Stomach (tissue), 9 donors: ENCODE data around the gene SHC1. TPM values are rescaled to one million over a fixed set of nuclear protein-coding genes. Genes with fewer than 3 reads are reported as not detected.

Experiments
- DNase-seq, 2 donors: peaks; one replicate each; pipeline versions ENCODE4 v3.0.0 to v3.0.0-alpha.2; 2013 to 2019
- H3K27ac ChIP-seq, 5 donors: fragments of 200-600 bp in 4 of 5; sonication (generic) in 4 of 5; one replicate each; pipeline ENCODE4 v1.5.1; 2013 to 2019; ENCODE audit warnings: mild to moderate bottlenecking in 1 of 5, moderate library complexity in 1 of 5
- H3K27me3 ChIP-seq, 3 donors: fragments of 200-600 bp; sonication (generic); one replicate each; pipeline ENCODE4 v1.5.1; 2017 to 2019; ENCODE audit warnings: mixed run types in 1 of 3
- H3K36me3 ChIP-seq, 4 donors: fragments of 200-600 bp; sonication (generic); 1 replicate in 3 of 4; 2 replicates in 1 of 4; pipeline ENCODE4 v1.5.1; 2016 to 2019
- H3K4me1 ChIP-seq, 4 donors: fragments of 200-600 bp; sonication (generic); one replicate each; pipeline ENCODE4 v1.5.1; 2016 to 2019
- H3K4me3 ChIP-seq, 4 donors: fragments of 200-600 bp; sonication (generic) in 3 of 4; one replicate each; pipeline ENCODE4 v1.5.1; 2016 to 2019; ENCODE audit warnings: mild to moderate bottlenecking in 1 of 4
- H3K9me3 ChIP-seq, 4 donors: fragments of 200-600 bp; sonication (generic); one replicate each; pipeline ENCODE4 v1.5.1; 2016 to 2019
- EP300 ChIP-seq: sonication (generic); formaldehyde crosslinking; IDR thresholded peaks from one replicate; pipeline ENCODE4 v1.6.1; 2017; ENCODE audit warnings: antibody characterized with exemption
- POLR2A ChIP-seq, 4 donors: fragments of 450-650 bp; IDR thresholded peaks; one replicate each; pipeline ENCODE4 v1.6.1; 2016; ENCODE audit warnings: antibody characterized with exemption in 4 of 4, control low read depth in 2 of 4, mild to moderate bottlenecking in 1 of 4, moderate library complexity in 1 of 4
- POLR2AphosphoS5 ChIP-seq, 3 donors: sonication (generic); formaldehyde crosslinking; IDR thresholded peaks; one replicate each; pipeline ENCODE4 v1.6.1; 2016; ENCODE audit warnings: antibody characterized with exemption in 3 of 3
- WGBS, 5 donors: extraction: QIAGEN DNeasy Blood & Tissue Kit in 3 of 5; methylation state at CpG; one replicate each; pipeline versions ENCODE4 v1.1.5 to v1.1.7; 2013 to 2018; 5-methylcytosine and 5-hydroxymethylcytosine counted together
- intact Hi-C: fragments of 100-400 bp; cut with DNase I; formaldehyde crosslinking; loops from one replicate; pipeline ENCODE4 v1.15.1; 2023; ENCODE audit warnings: low total_unique reads
- polyA plus RNA-seq, 3 donors: library from polyadenylated mRNA; stranded (reverse); fragments of 200-250 nt; gene quantifications; one replicate each; pipeline ENCODE4 v1.2.3, GENCODE V29; 2013
- total RNA-seq, 5 donors: library from RNA; depleted of rRNA; stranded (reverse); fragments of >200 nt; gene quantifications; one replicate each; pipeline versions ENCODE4 v1.1.0 to v1.2.3, GENCODE V29; 2014 to 2016
- TF ChIP-seq, protein P1 (sequence below), 7 experiments: fragments of 450-650 bp in 4 of 7; fragments of 200-600 bp in 3 of 7; sonication (generic) in 3 of 7; IDR thresholded peaks; one replicate each; pipeline ENCODE4 v1.5.1; 2016 to 2019; ENCODE audit warnings: antibody characterized with exemption in 7 of 7, control low read depth in 2 of 7, mild to moderate bottlenecking in 1 of 7
- donor health status: healthy with polysubstance abuse.
- donor health status: Bipolar disorder and iron deficiency.
- donor health status: healthy.

SHC1 gene
- total and polyA plus RNA-seq, 8 donors = 23.2 to 81.1 (median 58.0) TPM

DNA sequence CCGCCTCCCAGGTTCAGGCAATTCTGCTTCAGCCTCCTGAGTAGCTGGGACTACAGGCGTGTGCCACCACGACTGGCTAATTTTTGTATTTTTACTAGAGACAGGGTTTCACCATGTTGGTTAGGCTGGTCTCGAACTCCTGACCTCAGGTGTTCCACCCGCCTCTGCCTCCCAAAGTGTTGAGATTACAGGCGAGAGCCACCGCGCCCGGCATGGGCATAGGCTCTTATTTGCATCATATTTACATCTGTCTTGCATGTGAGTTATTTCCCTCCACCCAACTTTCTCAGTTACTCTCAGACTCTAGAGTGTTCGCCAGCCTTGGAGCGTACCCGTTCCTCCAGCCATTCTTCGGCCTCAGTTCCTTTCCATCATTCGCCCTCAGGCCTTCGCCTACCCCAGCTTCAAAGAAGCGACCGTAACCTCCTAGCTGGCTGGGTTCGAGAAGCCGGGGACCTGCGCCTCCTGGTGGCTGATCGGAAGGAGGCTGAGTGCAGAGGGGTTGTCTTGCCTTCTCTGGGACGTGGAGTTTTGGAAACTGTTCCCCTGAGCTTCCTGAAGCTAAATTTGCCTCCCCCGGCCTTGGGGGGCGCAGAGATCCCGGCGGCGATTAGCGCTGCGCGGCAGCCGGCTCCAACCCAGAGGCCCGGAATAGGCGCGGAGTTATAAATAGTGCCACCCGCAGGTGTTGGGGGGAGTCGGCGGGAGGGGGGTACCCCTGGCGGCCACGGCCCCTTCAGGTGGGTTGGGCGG, 28.4 kb upstream of the SHC1 start:
- no peaks in the 10 kb centered on the region for H3K27me3 ChIP-seq
- 10 to 12% (median 10%) methylated on average over 38 to 40 of the region's 40 CpGs for WGBS, 5 donors
- H3K27ac ChIP-seq = peak overlapping the region in 4 of 5 donors; percentile 99 to 100 (median 99)
- no peaks in the 10 kb centered on the region for H3K9me3 ChIP-seq
- intact Hi-C loops = no loop called here
- no peaks in the 10 kb centered on the region for H3K36me3 ChIP-seq
- H3K4me1 ChIP-seq = peaks cover 26 to 56% (median 37%) of the 10 kb centered on the region in 4 donors
- peak overlapping the region; percentile 78 to 90 (median 85) for H3K4me3 ChIP-seq
- TF ChIP-seq POLR2AphosphoS5 (IDR thresholded peaks at IDR 0.05) = peak in 2 of 3 donors; percentile 33 to 37
- TF ChIP-seq, protein P1, sequence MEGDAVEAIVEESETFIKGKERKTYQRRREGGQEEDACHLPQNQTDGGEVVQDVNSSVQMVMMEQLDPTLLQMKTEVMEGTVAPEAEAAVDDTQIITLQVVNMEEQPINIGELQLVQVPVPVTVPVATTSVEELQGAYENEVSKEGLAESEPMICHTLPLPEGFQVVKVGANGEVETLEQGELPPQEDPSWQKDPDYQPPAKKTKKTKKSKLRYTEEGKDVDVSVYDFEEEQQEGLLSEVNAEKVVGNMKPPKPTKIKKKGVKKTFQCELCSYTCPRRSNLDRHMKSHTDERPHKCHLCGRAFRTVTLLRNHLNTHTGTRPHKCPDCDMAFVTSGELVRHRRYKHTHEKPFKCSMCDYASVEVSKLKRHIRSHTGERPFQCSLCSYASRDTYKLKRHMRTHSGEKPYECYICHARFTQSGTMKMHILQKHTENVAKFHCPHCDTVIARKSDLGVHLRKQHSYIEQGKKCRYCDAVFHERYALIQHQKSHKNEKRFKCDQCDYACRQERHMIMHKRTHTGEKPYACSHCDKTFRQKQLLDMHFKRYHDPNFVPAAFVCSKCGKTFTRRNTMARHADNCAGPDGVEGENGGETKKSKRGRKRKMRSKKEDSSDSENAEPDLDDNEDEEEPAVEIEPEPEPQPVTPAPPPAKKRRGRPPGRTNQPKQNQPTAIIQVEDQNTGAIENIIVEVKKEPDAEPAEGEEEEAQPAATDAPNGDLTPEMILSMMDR (IDR thresholded peaks at IDR 0.05) = peak in 5 of 7 experiments; percentile 55 to 79 (median 60)
- TF ChIP-seq POLR2A (IDR thresholded peaks at IDR 0.05) = no peak
- TF ChIP-seq EP300 = no peak
- peak; percentile 60 to 90 for DNase-seq

DNA sequence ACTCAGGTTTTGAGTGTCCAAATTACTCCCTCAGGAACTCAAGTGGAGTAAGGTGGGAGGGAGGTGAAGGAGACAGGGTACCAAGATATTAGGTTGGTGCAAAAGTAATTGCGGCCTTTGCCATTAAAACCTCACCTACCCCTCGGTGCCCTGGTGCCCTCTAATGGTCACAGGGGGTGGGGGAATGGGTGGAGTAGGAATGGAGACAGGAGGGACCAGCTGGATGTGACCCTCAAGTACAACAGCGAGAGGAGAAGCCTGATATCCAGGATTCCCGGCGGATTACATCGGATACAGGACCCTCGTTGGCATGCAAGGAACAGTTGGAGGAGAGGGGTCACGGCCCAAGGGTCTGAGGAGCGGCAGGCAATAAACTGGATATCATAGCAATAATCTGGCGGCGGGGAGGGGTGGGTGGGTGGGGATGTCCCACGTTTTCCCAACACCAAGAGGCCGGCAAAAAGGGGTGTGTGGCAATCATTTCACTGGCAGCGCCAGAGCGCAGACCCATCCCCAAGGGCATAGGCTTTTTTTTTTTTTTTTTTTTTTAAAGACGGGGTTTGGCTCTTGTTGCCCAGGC, 27.7 kb upstream of the SHC1 start:
- 69 to 83% (median 76%) methylated on average over 15 to 16 of the region's 16 CpGs for WGBS, 5 donors
- Histone ChIP-seq H3K9me3 (no peaks in the 10 kb centered on the region), H3K4me3 (no peak overlapping the region), H3K27ac (peak overlapping the region in 1 of 5 donors; percentile 99), H3K27me3 (no peaks in the 10 kb centered on the region), H3K4me1 (peaks cover 25 to 51% (median 33%) of the 10 kb centered on the region in 4 donors), H3K36me3 (no peaks in the 10 kb centered on the region)
- intact Hi-C loops = no loop called here
- no peak for DNase-seq
- no peak for TF ChIP-seq POLR2AphosphoS5 (IDR thresholded peaks at IDR 0.05)
- TF ChIP-seq POLR2A (IDR thresholded peaks at IDR 0.05) = no peak
- TF ChIP-seq EP300 = no peak
- TF ChIP-seq, protein P1 (IDR thresholded peaks at IDR 0.05) = no peak

DNA sequence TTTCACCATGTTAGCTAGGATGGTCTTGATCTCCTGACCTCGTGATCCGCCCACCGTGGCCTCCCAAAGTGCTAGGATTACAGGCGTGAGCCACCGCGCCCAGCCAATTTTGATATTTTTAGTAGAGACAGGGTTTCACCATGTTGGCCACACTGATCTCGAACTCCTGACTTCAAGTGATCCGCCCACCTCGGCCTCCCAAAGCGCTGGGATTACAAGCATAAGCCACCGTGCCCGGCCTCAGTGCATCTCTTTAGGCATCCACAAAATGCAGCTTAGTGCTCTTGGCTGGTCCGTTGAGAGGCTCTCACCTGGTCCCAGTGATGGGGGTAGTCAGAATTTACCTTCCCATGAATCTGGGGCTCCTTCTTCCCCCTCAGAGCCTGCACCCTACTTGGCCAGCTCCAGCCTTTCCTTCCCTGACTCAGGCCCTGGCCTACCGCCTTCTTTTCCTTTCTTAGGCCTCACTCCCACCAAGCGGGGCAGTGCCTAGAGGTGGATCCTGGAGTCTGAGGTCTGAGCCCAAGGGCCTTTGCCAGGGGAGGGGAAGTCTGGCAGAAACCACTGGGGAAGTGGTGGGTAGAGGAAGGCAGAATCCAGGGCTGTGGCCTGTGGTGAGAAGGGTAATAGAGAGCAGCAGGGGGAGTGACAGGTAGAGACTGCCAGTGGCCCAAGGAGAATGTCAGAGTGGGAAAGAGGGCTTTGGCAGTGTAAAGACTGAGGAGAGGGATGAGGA, 26.6 kb upstream of the SHC1 start:
- no peak for DNase-seq
- intact Hi-C loops = no loop called here
- 79 to 88% (median 85%) methylated on average over 15 of the region's 15 CpGs for WGBS, 5 donors

More for the DNA sequence above, 26.6 kb upstream of the SHC1 start:
- TF ChIP-seq POLR2A (IDR thresholded peaks at IDR 0.05) (no peak), EP300 (no peak), POLR2AphosphoS5 (IDR thresholded peaks at IDR 0.05) (no peak)
- TF ChIP-seq, protein P1 (IDR thresholded peaks at IDR 0.05) = no peak
- Histone ChIP-seq H3K36me3 (peaks cover 0 to 9% (median 8%) of the 10 kb centered on the region in 4 donors), H3K4me3 (no peak overlapping the region), H3K4me1 (peaks cover 25 to 51% (median 33%) of the 10 kb centered on the region in 4 donors), H3K27ac (no peak overlapping the region), H3K27me3 (no peaks in the 10 kb centered on the region), H3K9me3 (no peaks in the 10 kb centered on the region)
